HG03066 (cell line): Measurements from ENCODE around the gene BABAM2.
"Not testable (repeated sequence)": the region's sequence is repeated elsewhere in the genome, so short reads cannot be mapped to it uniquely, and the experiment has no call there.

Source experiments
- ATAC-seq: cut with Tn5 transposase; IDR thresholded peaks from one replicate; pipeline ENCODE4 v1.9.1; 2021; ENCODE audit warnings: low read depth; ENCODE audit not compliant: unreplicated experiment

BABAM2 gene

DNA sequence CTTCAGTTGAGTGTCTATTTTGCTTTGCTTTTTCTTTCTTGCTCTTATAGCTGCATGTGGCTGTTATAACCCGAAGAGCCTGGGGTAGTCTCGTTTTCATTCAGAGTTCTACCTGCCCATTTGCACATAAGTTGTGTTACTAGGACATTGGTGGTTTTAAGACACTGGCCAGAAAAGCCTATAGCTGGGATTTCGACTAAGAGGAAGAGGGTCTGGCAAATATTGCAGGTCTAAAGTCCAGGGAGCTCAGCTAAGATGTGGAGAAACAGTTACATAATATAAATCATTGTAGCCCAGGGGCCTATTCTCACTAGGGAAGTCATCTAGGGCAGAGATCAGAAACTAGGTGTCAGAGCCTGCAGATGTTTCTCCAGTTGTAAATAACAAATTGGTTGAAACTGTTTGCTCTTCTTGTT is 120.8 kb downstream of the BABAM2 start:
- no peak for ATAC-seq

GRCh38 chr2:28018474-28018873 is 127.9 kb downstream of the BABAM2 start:
- ATAC-seq = not testable (repeated sequence)

- not testable (repeated sequence) for ATAC-seq
These were observed 129.0 kb downstream of the BABAM2 start for GRCh38 chr2:28019521-28019920.

DNA sequence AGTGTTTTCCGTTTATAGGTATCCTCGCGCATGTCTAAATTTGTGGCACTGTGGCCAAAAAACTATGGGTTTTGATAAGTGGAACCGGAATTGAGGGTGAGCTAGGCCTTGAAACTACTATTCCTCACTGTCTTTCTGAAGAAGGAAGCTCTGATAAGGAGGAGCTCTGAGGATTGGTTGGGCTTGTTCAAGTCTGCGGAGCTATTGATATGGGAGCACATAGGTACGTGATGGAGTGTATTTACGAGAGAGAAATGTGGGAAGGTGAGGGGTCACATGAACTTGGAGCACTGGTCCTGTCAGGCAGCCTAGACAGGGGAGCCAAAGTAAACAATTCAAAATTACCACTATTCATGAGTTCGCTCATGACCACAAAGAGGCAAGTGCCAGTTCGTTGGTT is 131.4 kb downstream of the BABAM2 start:
- no peak for ATAC-seq

DNA sequence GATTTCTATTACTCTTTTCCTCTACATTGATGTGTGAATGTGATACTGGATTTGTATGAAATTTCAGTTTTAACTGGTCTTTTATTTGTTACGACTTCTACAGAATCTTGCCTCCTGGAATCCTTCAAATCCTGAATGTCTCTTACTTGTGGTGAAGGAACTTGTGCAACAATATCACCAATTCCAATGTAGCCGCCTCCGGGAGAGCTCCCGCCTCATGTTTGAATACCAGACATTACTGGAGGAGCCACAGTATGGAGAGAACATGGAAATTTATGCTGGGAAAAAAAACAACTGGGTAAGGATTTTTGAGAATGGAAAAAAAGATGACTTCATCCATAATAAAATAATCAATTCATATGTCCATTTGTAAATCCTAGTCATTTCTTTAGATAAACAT is 134.6 kb downstream of the BABAM2 start:
- no peak for ATAC-seq

DNA sequence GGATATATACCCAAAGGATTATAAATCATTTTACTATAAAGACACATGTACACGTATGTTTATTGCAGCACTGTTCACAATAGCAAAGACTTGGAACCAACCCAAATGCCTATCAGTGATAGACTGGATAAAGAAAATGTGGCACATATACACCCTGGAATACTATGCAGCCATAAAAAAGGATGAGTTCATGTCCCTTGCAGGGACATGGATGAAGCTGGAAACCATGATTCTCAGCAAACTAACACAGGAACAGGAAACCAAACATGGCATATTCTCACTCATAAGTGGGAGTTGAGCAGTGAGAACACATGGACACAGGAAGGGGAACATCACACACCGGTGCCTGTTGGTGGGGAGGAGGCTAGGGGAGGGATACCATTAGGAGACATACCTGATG is 135.7 kb downstream of the BABAM2 start:
- ATAC-seq = not testable (repeated sequence)

- no peak for ATAC-seq
These were observed 137.5 kb downstream of the BABAM2 start for GRCh38 chr2:28028025-28028424.

DNA sequence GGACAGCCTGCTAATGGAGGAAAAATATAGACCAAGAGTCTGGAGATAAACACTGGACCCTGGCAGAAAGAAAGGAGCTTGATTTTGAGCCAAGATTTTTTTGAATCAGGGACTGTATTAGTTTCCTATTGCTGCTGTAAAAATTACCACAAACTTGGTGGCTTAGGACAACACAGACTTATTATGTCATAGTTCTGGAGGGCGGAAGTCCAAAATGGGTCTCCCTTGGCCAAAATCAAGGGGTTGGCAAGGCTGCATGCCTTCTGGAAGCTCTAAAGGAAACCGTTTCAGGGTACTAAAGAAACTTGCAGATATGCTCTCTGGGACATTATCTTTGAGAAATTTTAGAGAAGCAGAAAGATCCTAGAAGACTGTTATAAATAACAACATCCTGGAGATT is 140.1 kb downstream of the BABAM2 start:
- no peak for ATAC-seq

DNA sequence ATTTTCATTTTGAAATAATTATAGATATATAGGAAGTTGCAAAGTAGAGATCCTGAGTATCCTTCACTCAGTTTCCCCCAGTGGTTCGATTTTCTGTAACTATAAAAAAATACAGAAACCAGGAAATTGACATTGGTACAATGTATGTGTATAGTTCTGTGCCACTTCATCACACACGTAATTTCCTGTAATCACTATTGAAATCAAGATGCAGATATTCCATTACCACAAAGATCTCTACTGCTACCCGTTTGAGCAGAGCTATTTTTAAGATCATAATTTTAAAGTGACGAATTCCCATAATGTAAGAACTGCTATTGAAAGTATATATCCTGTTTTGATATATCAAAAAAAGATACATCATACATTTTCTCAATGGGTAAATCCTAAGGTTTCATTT is 142.3 kb downstream of the BABAM2 start:
- ATAC-seq = no peak

- no peak for ATAC-seq
These were observed 144.2 kb downstream of the BABAM2 start for GRCh38 chr2:28034696-28035095.

DNA sequence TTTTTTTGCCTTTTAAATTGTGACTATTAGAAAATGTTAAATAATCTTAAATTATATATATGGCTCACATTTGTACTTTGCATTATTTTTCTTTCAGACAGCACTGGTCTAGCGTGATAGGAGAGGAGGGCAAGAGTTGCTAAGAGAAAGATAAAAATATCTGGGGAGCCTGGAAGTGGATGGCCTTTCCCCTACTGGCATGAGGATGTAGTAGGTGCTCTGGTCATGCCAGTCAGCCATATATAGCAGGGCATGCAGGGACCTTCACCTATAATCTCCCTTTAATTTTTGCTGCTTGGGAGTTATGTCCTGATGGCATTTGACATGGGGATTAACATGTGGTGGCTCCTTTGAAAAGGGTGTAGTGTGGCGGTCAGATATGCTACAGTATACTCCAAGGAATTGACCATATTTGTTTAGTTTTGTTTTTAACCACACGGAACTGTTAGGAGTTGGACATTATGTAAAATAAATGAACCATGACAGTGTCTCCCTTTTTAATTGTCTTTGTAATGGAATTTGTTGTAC is 144.7 kb downstream of the BABAM2 start:
- ATAC-seq = no peak

- no peak for ATAC-seq
These were observed 145.3 kb downstream of the BABAM2 start for GRCh38 chr2:28035816-28036215.

- no peak for ATAC-seq
These were observed 145.8 kb downstream of the BABAM2 start for GRCh38 chr2:28036307-28036706.

DNA sequence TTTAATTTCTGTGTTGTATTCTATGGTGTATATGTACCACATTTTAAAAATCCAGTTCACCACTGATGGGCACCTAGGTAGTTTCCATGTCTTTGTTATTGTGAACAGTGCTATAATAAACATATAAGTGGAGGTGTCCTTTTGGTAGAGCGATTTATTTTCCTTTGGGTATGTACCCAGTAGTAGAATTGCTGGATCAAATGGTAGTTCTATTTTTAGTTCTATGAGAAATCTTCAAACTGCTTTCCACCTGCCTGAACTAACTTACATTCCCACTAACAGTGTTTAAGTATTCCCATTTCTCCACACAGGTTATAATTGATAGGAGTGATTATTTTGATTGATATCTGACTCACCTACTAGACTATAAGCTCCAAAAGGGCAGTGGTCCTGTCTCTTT is 148.2 kb downstream of the BABAM2 start:
- ATAC-seq = no peak

DNA sequence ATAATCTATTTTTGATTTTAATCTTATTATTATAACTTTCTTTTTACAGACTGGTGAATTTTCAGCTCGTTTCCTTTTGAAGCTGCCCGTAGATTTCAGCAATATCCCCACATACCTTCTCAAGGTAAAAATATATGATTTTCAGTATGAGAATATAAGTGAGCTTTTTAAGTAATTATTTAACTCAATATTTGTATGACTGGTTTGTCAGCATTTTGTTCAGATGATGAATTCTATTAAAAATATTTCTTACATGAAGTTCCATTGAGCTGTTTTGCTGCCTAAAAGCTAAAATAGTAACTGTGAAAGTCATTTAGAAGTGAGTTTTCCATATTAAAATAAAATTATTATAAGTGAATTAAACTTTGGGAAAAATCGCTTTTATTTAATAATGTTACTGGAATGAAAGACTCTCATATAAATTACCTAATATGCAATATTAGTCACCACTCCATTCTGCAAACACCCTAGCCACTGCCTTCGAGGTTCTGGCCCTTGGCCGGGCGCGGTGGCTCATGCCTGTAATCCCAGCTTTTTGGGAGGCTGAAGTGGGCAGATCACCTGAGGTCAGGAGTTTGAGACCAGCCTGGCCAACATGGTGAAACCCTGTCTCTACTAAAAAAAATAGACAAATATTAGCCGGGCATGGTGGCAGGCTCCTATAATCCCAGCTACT is 155.3 kb downstream of the BABAM2 start:
- ATAC-seq = no peak

GRCh38 chr2:28046921-28047320 is 156.4 kb downstream of the BABAM2 start:
- ATAC-seq = no peak

GRCh38 chr2:28047681-28048080 is 157.2 kb downstream of the BABAM2 start:
- ATAC-seq = no peak

DNA sequence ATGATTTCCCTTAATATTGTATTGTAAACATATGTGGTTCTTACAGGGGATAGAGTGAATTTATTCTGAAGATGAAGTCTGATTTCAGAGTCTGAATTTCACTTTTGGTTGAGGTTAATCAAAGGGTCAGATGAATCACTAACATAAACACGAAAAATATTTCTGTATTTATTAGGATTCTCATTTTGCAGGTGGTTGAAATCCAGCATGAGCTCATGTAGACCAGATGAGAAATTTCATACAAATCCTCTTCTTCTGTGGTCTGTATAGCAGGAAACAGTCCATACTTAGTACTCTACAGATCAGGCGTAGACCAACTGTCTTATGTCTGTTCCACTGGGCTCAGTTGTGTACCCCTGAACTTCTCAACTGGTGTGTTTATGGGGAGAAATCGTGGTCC is 157.8 kb downstream of the BABAM2 start:
- ATAC-seq = no peak

DNA sequence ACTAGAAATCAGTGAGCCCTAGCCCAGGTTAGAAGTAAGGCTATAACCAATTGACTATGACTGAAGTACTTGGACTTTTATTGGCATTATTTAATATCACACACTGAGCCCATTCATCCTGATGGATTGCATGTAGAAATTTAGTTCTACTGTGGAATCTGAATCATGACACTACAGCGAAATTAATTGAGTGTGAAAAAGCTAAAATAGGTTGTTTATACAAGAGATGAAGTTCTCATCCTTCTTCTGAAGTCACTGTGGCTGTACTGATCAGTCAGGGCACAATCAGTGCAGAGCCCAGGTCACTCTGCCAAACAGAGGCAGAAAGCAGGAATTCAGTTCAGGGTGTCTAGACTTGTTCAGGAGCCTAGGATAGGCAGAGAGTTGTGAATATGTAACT is 158.9 kb downstream of the BABAM2 start:
- ATAC-seq = no peak

DNA sequence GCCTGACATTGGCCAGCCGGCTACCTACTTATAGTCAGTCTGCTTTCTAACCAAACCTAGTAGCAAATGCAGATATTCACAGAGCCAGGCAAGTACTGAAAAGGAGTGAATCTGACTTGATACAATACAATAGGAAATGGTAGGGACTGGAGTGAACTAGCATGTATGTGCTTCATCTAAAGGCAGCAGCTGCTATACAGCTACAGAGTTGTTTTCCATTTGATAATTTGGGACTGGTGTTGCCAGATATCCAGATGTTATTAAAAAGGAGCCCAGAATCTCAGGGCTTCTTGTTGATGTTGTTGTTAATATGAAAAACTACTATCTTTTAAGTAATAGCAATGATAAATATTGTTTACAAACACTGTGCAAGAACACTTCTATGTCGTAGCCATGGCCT is 159.4 kb downstream of the BABAM2 start:
- ATAC-seq = no peak

DNA sequence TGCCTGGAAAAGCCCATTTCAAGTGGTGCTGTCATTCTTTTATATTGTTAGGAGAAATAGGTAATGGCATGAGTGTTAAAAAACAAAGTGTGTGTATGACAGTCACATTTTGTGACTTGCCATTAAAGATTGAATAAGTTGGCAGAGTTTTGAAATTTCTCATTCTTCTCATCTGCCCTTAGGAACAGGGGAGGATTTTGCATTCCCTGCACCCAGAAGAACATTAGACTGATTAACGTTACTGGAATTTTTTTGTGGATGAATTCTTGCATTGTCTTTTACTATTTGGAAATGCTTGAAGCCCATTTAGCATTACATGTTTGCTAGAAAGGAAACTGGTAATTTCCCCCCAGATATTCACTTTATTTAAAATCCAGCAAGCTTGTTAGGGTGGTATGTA is 162.2 kb downstream of the BABAM2 start:
- ATAC-seq = no peak

GRCh38 chr2:28053597-28053996 is 163.1 kb downstream of the BABAM2 start:
- no peak for ATAC-seq

DNA sequence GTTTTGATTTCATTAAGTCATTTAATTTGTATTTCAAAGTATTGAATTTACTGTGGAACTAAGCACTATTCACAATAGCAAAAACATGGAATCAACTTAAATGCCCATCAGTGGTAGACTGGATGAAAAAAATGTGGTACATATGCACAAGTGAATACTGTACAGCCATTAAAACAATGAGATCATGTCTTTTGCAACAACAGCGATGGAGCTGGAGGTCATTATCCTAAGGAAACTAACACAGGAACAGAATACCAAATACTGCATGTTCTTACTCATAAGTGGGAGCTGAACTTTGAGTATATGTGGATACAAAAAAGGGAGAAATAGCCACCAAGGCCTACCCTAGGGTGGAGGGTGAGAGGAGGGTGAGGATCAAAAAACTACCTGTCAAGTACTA is 164.4 kb downstream of the BABAM2 start:
- ATAC-seq = no peak
